DOHH2 (cell line): ENCODE measurements around the gene TNNI2.

Experiments used
- EZH2phosphoT487 ChIP-seq: fragments of 200-600 bp; sonication (generic); IDR thresholded peaks from 2 replicates; pipeline ENCODE4 v1.6.1; 2017; ENCODE audit warnings: borderline replicate concordance, mild to moderate bottlenecking, antibody characterized with exemption, low read length, moderate library complexity, mixed read lengths
- TF ChIP-seq, protein P1 (sequence below): fragments of 200-600 bp; sonication (generic); IDR thresholded peaks from one replicate; pipeline ENCODE4 v1.5.1; 2014; ENCODE audit warnings: antibody characterized with exemption, mild to moderate bottlenecking, low read depth, low read length; ENCODE audit not compliant: poor library complexity, severe bottlenecking

GRCh38 chr11:1825785-1826451, 12.9 kb upstream of the TNNI2 start:
- TF ChIP-seq, protein P1, sequence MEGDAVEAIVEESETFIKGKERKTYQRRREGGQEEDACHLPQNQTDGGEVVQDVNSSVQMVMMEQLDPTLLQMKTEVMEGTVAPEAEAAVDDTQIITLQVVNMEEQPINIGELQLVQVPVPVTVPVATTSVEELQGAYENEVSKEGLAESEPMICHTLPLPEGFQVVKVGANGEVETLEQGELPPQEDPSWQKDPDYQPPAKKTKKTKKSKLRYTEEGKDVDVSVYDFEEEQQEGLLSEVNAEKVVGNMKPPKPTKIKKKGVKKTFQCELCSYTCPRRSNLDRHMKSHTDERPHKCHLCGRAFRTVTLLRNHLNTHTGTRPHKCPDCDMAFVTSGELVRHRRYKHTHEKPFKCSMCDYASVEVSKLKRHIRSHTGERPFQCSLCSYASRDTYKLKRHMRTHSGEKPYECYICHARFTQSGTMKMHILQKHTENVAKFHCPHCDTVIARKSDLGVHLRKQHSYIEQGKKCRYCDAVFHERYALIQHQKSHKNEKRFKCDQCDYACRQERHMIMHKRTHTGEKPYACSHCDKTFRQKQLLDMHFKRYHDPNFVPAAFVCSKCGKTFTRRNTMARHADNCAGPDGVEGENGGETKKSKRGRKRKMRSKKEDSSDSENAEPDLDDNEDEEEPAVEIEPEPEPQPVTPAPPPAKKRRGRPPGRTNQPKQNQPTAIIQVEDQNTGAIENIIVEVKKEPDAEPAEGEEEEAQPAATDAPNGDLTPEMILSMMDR, result no peak
- TF ChIP-seq EZH2phosphoT487, result no peak
